Measurements from ENCODE around the gene CS.

Gene CS

GRCh38 chr12:56241424-56242303 is 58.5 kb downstream of the CS start:
- H3K4me3 ChIP-seq (replicated peaks in 1 of 2; ENCODE audit: low read depth in 2 of 2, low read length in 2 of 2), result no peak overlapping the region
- no peak for TF ChIP-seq CTCF (IDR thresholded peaks at IDR 0.05; ENCODE audit: low read depth, low read length)

GRCh38 chr12:56237552-56237951 is 62.6 kb downstream of the CS start:
- no peak overlapping the region for H3K4me3 ChIP-seq (replicated peaks in 1 of 2; ENCODE audit: low read depth in 2 of 2, low read length in 2 of 2)
- no peak for DNase-seq (ENCODE audit: low read depth in 2 of 2)
- TF ChIP-seq CTCF (IDR thresholded peaks at IDR 0.05; ENCODE audit: low read depth, low read length), result no peak

More at GRCh38 chr12:56241424-56242303, 58.5 kb downstream of the CS start:
- no peak for DNase-seq (ENCODE audit: low read depth in 2 of 2)

- TF ChIP-seq CTCF (IDR thresholded peaks at IDR 0.05; ENCODE audit: low read depth, low read length), result no peak
- DNase-seq (ENCODE audit: low read depth in 2 of 2), result no peak
- no peak overlapping the region for H3K4me3 ChIP-seq (replicated peaks in 1 of 2; ENCODE audit: low read depth in 2 of 2, low read length in 2 of 2)
Observed at GRCh38 chr12:56236985-56237384, 63.1 kb downstream of the CS start.

GRCh38 chr12:56236091-56236490 is 64.0 kb downstream of the CS start:
- no peak overlapping the region for H3K4me3 ChIP-seq (replicated peaks in 1 of 2; ENCODE audit: low read depth in 2 of 2, low read length in 2 of 2)
- no peak for TF ChIP-seq CTCF (IDR thresholded peaks at IDR 0.05; ENCODE audit: low read depth, low read length)
- DNase-seq (ENCODE audit: low read depth in 2 of 2), result no peak

GRCh38 chr12:56234746-56235436 is 65.2 kb downstream of the CS start:
- no peak for TF ChIP-seq CTCF (IDR thresholded peaks at IDR 0.05; ENCODE audit: low read depth, low read length)
- H3K4me3 ChIP-seq (replicated peaks in 1 of 2; ENCODE audit: low read depth in 2 of 2, low read length in 2 of 2), result no peak overlapping the region
- no peak for DNase-seq (ENCODE audit: low read depth in 2 of 2)

- no peak overlapping the region for H3K4me3 ChIP-seq (replicated peaks in 1 of 2; ENCODE audit: low read depth in 2 of 2, low read length in 2 of 2)
- DNase-seq (ENCODE audit: low read depth in 2 of 2), result no peak
- TF ChIP-seq CTCF (IDR thresholded peaks at IDR 0.05; ENCODE audit: low read depth, low read length), result no peak
Observed at GRCh38 chr12:56231184-56231582, 68.9 kb downstream of the CS start.

Measured in cardiac fibroblast (primary cell).